Trophoblast cell (in vitro differentiated cells and primary cell): Measurements from ENCODE around the gene DRAM2.

Experiments
- DNase-seq, 2 donors: peaks; one replicate each; pipeline ENCODE4 v3.0.0-alpha.2; 2016
- H2AFZ ChIP-seq: 2 replicates; pipeline ENCODE4 v1.6.1; 2013; ENCODE audit warnings: low read length, moderate library complexity, mild to moderate bottlenecking; ENCODE audit not compliant: insufficient read depth, poor library complexity
- H2AK5ac ChIP-seq: 2 replicates; pipeline ENCODE4 v1.6.1; 2013; ENCODE audit warnings: mild to moderate bottlenecking, low read length
- H2BK120ac ChIP-seq: 2 replicates; pipeline ENCODE4 v1.6.1; 2013; ENCODE audit warnings: low read length, mild to moderate bottlenecking, moderate library complexity; ENCODE audit not compliant: insufficient read depth, poor library complexity
- H2BK12ac ChIP-seq: 2 replicates; pipeline ENCODE4 v1.6.1; 2013; ENCODE audit warnings: mild to moderate bottlenecking, low read length, moderate library complexity
- H2BK5ac ChIP-seq: 2 replicates; pipeline ENCODE4 v1.6.1; 2013; ENCODE audit warnings: low read length, low read depth, moderate library complexity, mild to moderate bottlenecking; ENCODE audit not compliant: poor library complexity
- H3K14ac ChIP-seq: 2 replicates; pipeline ENCODE4 v1.6.1; 2013; ENCODE audit warnings: mild to moderate bottlenecking, low read length
- H3K18ac ChIP-seq: 2 replicates; pipeline ENCODE4 v1.6.1; 2013; ENCODE audit warnings: mild to moderate bottlenecking, low read length
- H3K23ac ChIP-seq: 2 replicates; pipeline ENCODE4 v1.6.1; 2013; ENCODE audit warnings: low read length
- H3K27ac ChIP-seq: 2 replicates; pipeline ENCODE4 v1.5.1; 2013; ENCODE audit warnings: low read depth, mild to moderate bottlenecking, inconsistent platforms, low read length, moderate library complexity
- H3K27me3 ChIP-seq: 2 replicates; pipeline ENCODE4 v1.6.1; 2013; ENCODE audit warnings: inconsistent platforms, mild to moderate bottlenecking, low read length, moderate library complexity; ENCODE audit not compliant: insufficient read depth
- H3K36me3 ChIP-seq, 2 experiments: 1 replicate in 1 of 2; 2 replicates in 1 of 2; pipeline ENCODE4 v1.6.1; 2013; ENCODE audit warnings: low read length in 2 of 2, mild to moderate bottlenecking in 2 of 2, moderate library complexity in 1 of 2; ENCODE audit not compliant: insufficient read depth in 2 of 2, control insufficient read depth in 1 of 2
- H3K4ac ChIP-seq: 2 replicates; pipeline ENCODE4 v1.6.1; 2013; ENCODE audit warnings: low read depth, mild to moderate bottlenecking, low read length, moderate library complexity
- H3K4me1 ChIP-seq, 2 experiments: 1 replicate in 1 of 2; 2 replicates in 1 of 2; pipeline ENCODE4 v1.6.1; 2013; ENCODE audit warnings: low read length in 2 of 2, mild to moderate bottlenecking in 2 of 2, moderate library complexity in 1 of 2; ENCODE audit not compliant: insufficient read depth in 2 of 2, control insufficient read depth in 1 of 2
- H3K4me2 ChIP-seq: 2 replicates; pipeline ENCODE4 v1.6.1; 2013; ENCODE audit warnings: inconsistent platforms, mild to moderate bottlenecking, low read length, moderate library complexity
- H3K4me3 ChIP-seq: 2 replicates; pipeline ENCODE4 v1.5.1; 2013; ENCODE audit warnings: mild to moderate bottlenecking, low read depth, low read length, inconsistent platforms
- H3K79me1 ChIP-seq: one replicate; pipeline ENCODE4 v1.6.1; 2013; ENCODE audit warnings: low read length
- H3K79me2 ChIP-seq: 2 replicates; pipeline ENCODE4 v1.6.1; 2013; ENCODE audit warnings: low read length, mild to moderate bottlenecking; ENCODE audit not compliant: control insufficient read depth, insufficient read depth, poor library complexity
- H3K9ac ChIP-seq: 2 replicates; pipeline ENCODE4 v1.6.1; 2013; ENCODE audit warnings: mild to moderate bottlenecking, low read length
- H3K9me3 ChIP-seq: 2 replicates; pipeline ENCODE4 v1.6.1; 2013; ENCODE audit warnings: low read depth, mild to moderate bottlenecking, control low read depth, inconsistent platforms, low read length; ENCODE audit not compliant: insufficient read depth
- H4K12ac ChIP-seq: 2 replicates; pipeline ENCODE4 v1.6.1; 2013; ENCODE audit warnings: low read depth, mild to moderate bottlenecking, low read length, moderate library complexity
- H4K8ac ChIP-seq: 2 replicates; pipeline ENCODE4 v1.6.1; 2013; ENCODE audit warnings: low read depth, mild to moderate bottlenecking, low read length, moderate library complexity
- H4K91ac ChIP-seq: one replicate; pipeline ENCODE4 v1.6.1; 2013; ENCODE audit warnings: low read depth, mild to moderate bottlenecking, low read length, moderate library complexity
- WGBS: extraction: QIAGEN DNeasy Blood & Tissue Kit; methylation state at CpG from one replicate; pipeline ENCODE4 v1.1.7; 2013; ENCODE audit warnings: missing lambda C conversion rate; ENCODE audit not compliant: insufficient read length, insufficient coverage; ENCODE audit errors: extremely low coverage; 5-methylcytosine and 5-hydroxymethylcytosine counted together

Gene DRAM2

GRCh38 chr1:111179968-111180533 is 40.2 kb upstream of the DRAM2 start:
- Histone ChIP-seq H3K79me1 (no peaks in the 10 kb centered on the region), H2BK12ac (no peak overlapping the region), H3K9ac (no peak overlapping the region), H3K18ac (no peak overlapping the region), H3K4ac (no peak overlapping the region), H2AK5ac (no peak overlapping the region), H3K14ac (no peak overlapping the region), H2BK120ac (no peak overlapping the region), H4K12ac (no peak overlapping the region), H3K27me3 (no peaks in the 10 kb centered on the region), H3K27ac (no peak overlapping the region), H3K36me3 (peaks cover 2 to 4% of the 10 kb centered on the region in 2 experiments), H4K91ac (no peak overlapping the region), H3K4me3 (no peak overlapping the region), H2AFZ (no peak overlapping the region), H4K8ac (no peak overlapping the region), H3K4me1 (no peaks in the 10 kb centered on the region), H2BK5ac (no peak overlapping the region), H3K9me3 (no peaks in the 10 kb centered on the region), H3K79me2 (no peaks in the 10 kb centered on the region), H3K4me2 (no peak overlapping the region), H3K23ac (no peak overlapping the region)
- DNase-seq = no peak

DNA sequence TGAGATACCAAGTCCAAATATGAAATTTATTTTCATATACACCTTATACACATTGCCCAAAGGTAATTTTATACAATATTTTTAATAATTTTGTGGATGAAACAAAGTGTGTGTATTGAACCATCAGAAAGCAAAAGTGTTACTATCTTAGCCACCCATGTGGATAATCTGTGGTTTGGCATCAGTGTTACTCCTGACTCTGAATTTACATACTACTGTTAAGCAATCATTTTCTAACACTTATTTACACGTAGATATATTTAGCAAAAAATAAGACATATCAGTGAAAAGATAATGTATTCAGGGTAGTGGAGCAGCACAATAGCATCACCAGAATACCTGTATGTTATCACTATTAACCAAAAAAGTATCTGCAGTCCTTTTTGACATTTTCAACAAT is 36.8 kb upstream of the DRAM2 start:
- no peaks in the 10 kb centered on the region for H3K4me1 ChIP-seq
- WGBS = no CpG with 5 or more reads among the region's 1 CpG

DNA sequence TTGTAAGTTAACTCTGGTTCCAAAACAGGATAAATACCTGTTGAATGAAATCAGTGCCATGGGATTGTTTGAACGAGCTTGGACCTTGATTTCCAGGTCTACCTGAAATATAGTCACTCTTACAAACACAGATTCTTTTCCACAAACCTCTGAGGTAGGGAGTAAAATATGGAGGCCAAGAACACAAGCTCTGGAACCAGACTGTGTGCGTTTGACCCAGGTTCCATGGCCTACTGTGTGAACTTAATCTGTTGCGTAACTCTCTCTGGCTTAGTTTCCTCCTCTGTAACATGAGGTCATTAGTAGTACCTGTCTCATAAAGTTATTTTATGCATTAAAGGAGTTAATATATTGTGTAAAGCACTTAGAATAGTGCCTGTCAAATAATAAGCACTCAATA is 35.5 kb upstream of the DRAM2 start:
- WGBS = no CpG with 5 or more reads among the region's 3 CpGs
- Histone ChIP-seq H3K23ac (no peak overlapping the region), H3K14ac (no peak overlapping the region), H2AK5ac (no peak overlapping the region), H3K27me3 (no peaks in the 10 kb centered on the region), H4K91ac (no peak overlapping the region), H3K4ac (no peak overlapping the region), H2BK5ac (no peak overlapping the region), H3K9ac (no peak overlapping the region), H3K36me3 (peaks cover 2% of the 10 kb centered on the region in 2 experiments), H3K4me2 (no peak overlapping the region), H3K4me3 (no peak overlapping the region), H3K79me1 (no peaks in the 10 kb centered on the region), H4K8ac (no peak overlapping the region), H3K79me2 (no peaks in the 10 kb centered on the region), H3K4me1 (no peaks in the 10 kb centered on the region), H4K12ac (no peak overlapping the region), H3K27ac (no peak overlapping the region), H3K18ac (no peak overlapping the region), H2BK120ac (no peak overlapping the region), H3K9me3 (no peaks in the 10 kb centered on the region), H2BK12ac (no peak overlapping the region), H2AFZ (no peak overlapping the region)
- DNase-seq = no peak

More for the DNA sequence above, 36.8 kb upstream of the DRAM2 start:
- Histone ChIP-seq H2BK5ac (no peak overlapping the region), H3K9me3 (no peaks in the 10 kb centered on the region), H2AFZ (no peak overlapping the region), H3K79me1 (no peaks in the 10 kb centered on the region), H2AK5ac (no peak overlapping the region), H3K18ac (no peak overlapping the region), H3K4ac (no peak overlapping the region), H3K23ac (no peak overlapping the region), H4K91ac (no peak overlapping the region), H3K79me2 (no peaks in the 10 kb centered on the region), H3K36me3 (peaks cover 2 to 4% of the 10 kb centered on the region in 2 experiments), H3K4me3 (no peak overlapping the region), H3K27me3 (no peaks in the 10 kb centered on the region), H2BK12ac (no peak overlapping the region), H3K27ac (no peak overlapping the region), H3K9ac (no peak overlapping the region), H3K14ac (no peak overlapping the region), H2BK120ac (no peak overlapping the region), H4K12ac (no peak overlapping the region), H3K4me2 (no peak overlapping the region), H4K8ac (no peak overlapping the region)
- no peak for DNase-seq

DNA sequence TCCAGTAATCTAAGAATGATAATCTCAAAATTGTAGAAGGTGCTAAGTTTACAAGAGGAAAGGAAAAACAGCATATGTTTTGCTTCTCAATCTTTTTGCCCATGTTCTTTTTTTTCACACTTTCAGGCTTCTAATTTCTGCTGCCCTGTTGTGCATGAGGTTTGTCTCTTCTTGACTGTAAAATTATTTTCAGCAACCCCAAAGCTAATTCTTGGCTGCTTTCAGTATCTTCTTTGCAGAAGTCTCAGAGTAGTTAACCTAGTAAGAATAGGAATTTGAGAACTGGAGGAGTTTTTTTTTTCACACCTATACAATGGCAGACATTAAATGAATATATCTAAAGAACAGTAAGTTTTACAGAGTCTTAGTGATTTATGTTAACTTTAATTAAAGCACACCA is 34.2 kb upstream of the DRAM2 start:
- no peak overlapping the region for H3K27ac ChIP-seq
- no peak overlapping the region for H3K23ac ChIP-seq
- H4K12ac ChIP-seq = no peak overlapping the region
- H2BK5ac ChIP-seq = no peak overlapping the region
- H3K4ac ChIP-seq = no peak overlapping the region
- DNase-seq = no peak
- no peak overlapping the region for H3K14ac ChIP-seq
- no peak overlapping the region for H2BK12ac ChIP-seq
- no peak overlapping the region for H4K91ac ChIP-seq
- no peaks in the 10 kb centered on the region for H3K79me1 ChIP-seq
- no peaks in the 10 kb centered on the region for H3K27me3 ChIP-seq
- H3K79me2 ChIP-seq = no peaks in the 10 kb centered on the region
- H4K8ac ChIP-seq = no peak overlapping the region
- no peak overlapping the region for H2AK5ac ChIP-seq
- H2BK120ac ChIP-seq = no peak overlapping the region
- H3K18ac ChIP-seq = no peak overlapping the region
- H3K4me3 ChIP-seq = no peak overlapping the region
- H3K36me3 ChIP-seq = peaks cover 2% of the 10 kb centered on the region in 2 experiments
- no peaks in the 10 kb centered on the region for H3K4me1 ChIP-seq
- no peaks in the 10 kb centered on the region for H3K9me3 ChIP-seq
- no peak overlapping the region for H3K4me2 ChIP-seq
- H2AFZ ChIP-seq = no peak overlapping the region
- no peak overlapping the region for H3K9ac ChIP-seq
